HCT116 (cell line): ENCODE measurements around the gene WASL. TPM values are rescaled to one million over a fixed set of nuclear protein-coding genes. Genes with fewer than 3 reads are reported as not detected.

Experiments
- ATAC-seq: fragments of 200-7000 bp; cut with Tn5 transposase; 2 replicates; pipeline ENCODE4 v1.9.1; 2020; ENCODE audit warnings: mild to moderate bottlenecking, moderate library complexity
- BruUV-seq: library from RNA; stranded (reverse); fragments of 400-500 nt; replicated peaks from 2 replicates; lab custom pipeline; 2021; lab: Mats Ljungman, UMichigan
- CTCF ChIA-PET: fragments of 300-600 bp; sonication (Branson Sonifier 250); formaldehyde crosslinking; loops from one replicate; lab custom pipeline; 2021; ENCODE audit warnings: antibody characterized with exemption; lab: Charles Lee
- POLR2A ChIA-PET: fragments of 300-600, 350-600 bp; sonication (Branson Sonifier 250); formaldehyde crosslinking; loops from one replicate; lab custom pipeline; 2021; ENCODE audit warnings: antibody characterized with exemption; lab: Charles Lee
- RAD21 ChIA-PET, 2 experiments: fragments of 300-600 bp; sonication (Branson Sonifier 250); formaldehyde crosslinking; loops; one replicate each; lab custom pipeline; 2023; ENCODE audit warnings: low total read pairs in 2 of 2; ENCODE audit not compliant: uncharacterized antibody in 2 of 2, unreplicated experiment in 2 of 2, low non-redundant PET in 1 of 2; lab: Charles Lee
- DNase-seq: peaks from one replicate; pipeline ENCODE4 v3.0.0-alpha.2; 2010; ENCODE audit warnings: low read depth, low spot score
- H2AFZ ChIP-seq: fragments of 200-600 bp; shearing (Covaris generic), sonication (generic); 2 replicates; pipeline ENCODE4 v1.6.1; 2017; ENCODE audit warnings: low read depth, mixed run types, mixed read lengths, antibody characterized with exemption, low read length; ENCODE audit not compliant: poor library complexity, severe bottlenecking
- H3K27ac ChIP-seq: 2 replicates; pipeline ENCODE4 v1.5.1; 2012; ENCODE audit warnings: low read depth, low read length
- H3K27me3 ChIP-seq: fragments of 200-600 bp; sonication (generic); 2 replicates; pipeline ENCODE4 v1.6.1; 2016; ENCODE audit warnings: mixed run types, low read length, mixed read lengths; ENCODE audit not compliant: insufficient read depth
- H3K36me3 ChIP-seq, 2 experiments: fragments of 200-500 bp in 1 of 2; fragments of 200-600 bp in 1 of 2; sonication (Bioruptor generic) in 1 of 2; sonication (generic) in 1 of 2; 2 replicates each; pipeline versions ENCODE4 v1.5.1 to v1.6.1; 2014 to 2016; ENCODE audit warnings: low read length in 2 of 2, inconsistent platforms in 1 of 2, mixed read lengths in 1 of 2, mixed run types in 1 of 2; ENCODE audit not compliant: insufficient read depth in 2 of 2, control insufficient read depth in 1 of 2
- H3K4me1 ChIP-seq, 2 experiments: fragments of 200-600 bp in 1 of 2; sonication (generic) in 1 of 2; 2 replicates each; pipeline versions ENCODE4 v1.5.1 to v1.6.1; 2012 to 2017; ENCODE audit warnings: low read length in 2 of 2, inconsistent platforms in 1 of 2, mild to moderate bottlenecking in 1 of 2, mixed read lengths in 1 of 2, mixed run types in 1 of 2, moderate library complexity in 1 of 2; ENCODE audit not compliant: insufficient read depth in 2 of 2, control insufficient read depth in 1 of 2
- H3K4me2 ChIP-seq: fragments of 200-600 bp; sonication (generic); 2 replicates; pipeline ENCODE4 v1.6.1; 2017; ENCODE audit warnings: mixed run types, low read length, mixed read lengths
- H3K4me3 ChIP-seq, 2 experiments: fragments of 200-600 bp in 1 of 2; sonication (generic) in 1 of 2; replicated peaks in 1 of 2; 2 replicates each; pipeline ENCODE4 v1.5.1; 2011 to 2016; ENCODE audit warnings: low read length in 2 of 2, control low read depth in 1 of 2, low read depth in 1 of 2, mild to moderate bottlenecking in 1 of 2, mixed read lengths in 1 of 2, mixed run types in 1 of 2
- H3K79me2 ChIP-seq: fragments of 200-600 bp; sonication (generic); 2 replicates; pipeline ENCODE4 v1.6.1; 2017; ENCODE audit warnings: mild to moderate bottlenecking, mixed run types, low read length, moderate library complexity, mixed read lengths; ENCODE audit not compliant: insufficient read depth
- H3K9ac ChIP-seq: fragments of 200-600 bp; sonication (generic); 2 replicates; pipeline ENCODE4 v1.6.1; 2016; ENCODE audit warnings: low read length, mixed read lengths
- H3K9me2 ChIP-seq: fragments of 200-600 bp; sonication (generic), shearing (Covaris generic); 2 replicates; pipeline ENCODE4 v1.6.1; 2017; ENCODE audit warnings: mixed run types, mild to moderate bottlenecking, moderate library complexity; ENCODE audit not compliant: insufficient read depth
- H3K9me3 ChIP-seq, 2 experiments: fragments of 200-500 bp in 1 of 2; fragments of 200-600 bp in 1 of 2; sonication (Bioruptor generic) in 1 of 2; sonication (generic) in 1 of 2; 2 replicates each; pipeline ENCODE4 v1.6.1; 2014 to 2017; ENCODE audit warnings: low read length in 2 of 2, mixed read lengths in 2 of 2, inconsistent platforms in 1 of 2, low read depth in 1 of 2, mild to moderate bottlenecking in 1 of 2, mixed run types in 1 of 2, moderate library complexity in 1 of 2; ENCODE audit not compliant: control insufficient read depth in 1 of 2, insufficient read depth in 1 of 2
- H4K20me1 ChIP-seq: fragments of 200-600 bp; sonication (generic), shearing (Covaris generic); 2 replicates; pipeline ENCODE4 v1.6.1; 2017; ENCODE audit warnings: mixed run types, mild to moderate bottlenecking, moderate library complexity; ENCODE audit not compliant: insufficient read depth
- CBX3 ChIP-seq: IDR thresholded peaks from 2 replicates; pipeline ENCODE4 v1.6.1; 2012; ENCODE audit warnings: low read depth
- CEBPB ChIP-seq: IDR thresholded peaks from 2 replicates; pipeline ENCODE4 v1.6.1; 2012; ENCODE audit warnings: low read depth
- EGR1 ChIP-seq: IDR thresholded peaks from 2 replicates; pipeline ENCODE4 v1.6.1; 2012; ENCODE audit warnings: low read depth
- ELF1 ChIP-seq: IDR thresholded peaks from 2 replicates; pipeline ENCODE4 v1.6.1; 2012; ENCODE audit warnings: low read depth, borderline replicate concordance
- EZH2phosphoT487 ChIP-seq: fragments of 200-600 bp; IDR thresholded peaks from 2 replicates; pipeline ENCODE4 v1.6.1; 2018; ENCODE audit warnings: antibody characterized with exemption, borderline replicate concordance
- FOSL1 ChIP-seq: IDR thresholded peaks from 2 replicates; pipeline ENCODE4 v1.6.1; 2012; ENCODE audit warnings: low read depth
- JUND ChIP-seq: IDR thresholded peaks from 2 replicates; pipeline ENCODE4 v1.6.1; 2012
- POLR2A ChIP-seq: IDR thresholded peaks from 2 replicates; pipeline ENCODE4 v1.7.0; 2011; ENCODE audit warnings: borderline replicate concordance; ENCODE audit not compliant: insufficient read depth, insufficient read length; ENCODE audit errors: extremely low read depth
- RAD21 ChIP-seq: IDR thresholded peaks from 2 replicates; pipeline ENCODE4 v1.6.1; 2012; ENCODE audit warnings: low read depth, mild to moderate bottlenecking
- SIN3A ChIP-seq: IDR thresholded peaks from 2 replicates; pipeline ENCODE4 v1.6.1; 2012; ENCODE audit warnings: low read depth
- SRF ChIP-seq: IDR thresholded peaks from 2 replicates; pipeline ENCODE4 v1.6.1; 2012; ENCODE audit warnings: low read depth
- TCF7L2 ChIP-seq: IDR thresholded peaks from 2 replicates; pipeline ENCODE4 v1.7.0; 2011; ENCODE audit warnings: borderline replicate concordance, inconsistent platforms; ENCODE audit not compliant: insufficient read depth, insufficient read length; ENCODE audit errors: extremely low read depth
- ZNF274 ChIP-seq: fragments of 200-500 bp; sonication (Bioruptor generic); IDR thresholded peaks from 2 replicates; pipeline ENCODE4 v1.6.1; 2014; ENCODE audit warnings: mild to moderate bottlenecking, low read depth, low read length, inconsistent platforms
- intact Hi-C: fragments of 100-400 bp; cut with micrococcal nuclease; formaldehyde crosslinking; loops from 2 replicates; pipeline ENCODE4 v1.10.0; 2022
- total RNA-seq: library from RNA; stranded (reverse); gene quantifications from one replicate; pipeline ENCODE4 v1.2.1, GENCODE V29; 2021; ENCODE audit not compliant: unreplicated experiment
- TF ChIP-seq, protein P1 (sequence below), 3 experiments: fragments of 200-600 bp in 1 of 3; sonication (generic) in 1 of 3; IDR thresholded peaks in 2 of 3; conservative IDR thresholded peaks in 1 of 3; 2 replicates each; pipeline ENCODE4 v1.5.1; 2012 to 2017; ENCODE audit warnings: low read depth in 2 of 3, low read length in 2 of 3, antibody characterized with exemption in 1 of 3, borderline replicate concordance in 1 of 3, control low read depth in 1 of 3, mild to moderate bottlenecking in 1 of 3, mixed read lengths in 1 of 3, mixed run types in 1 of 3, moderate library complexity in 1 of 3; ENCODE audit not compliant: insufficient read depth in 1 of 3
- TF ChIP-seq, protein P2 (sequence below): IDR thresholded peaks from 2 replicates; pipeline ENCODE4 v1.6.1; 2012
- TF ChIP-seq, protein P3 (sequence below): IDR thresholded peaks from 2 replicates; pipeline ENCODE4 v1.6.1; 2012

Gene WASL
- total RNA-seq, 1 experiment from 2014 or later: 26.2 TPM

DNA sequence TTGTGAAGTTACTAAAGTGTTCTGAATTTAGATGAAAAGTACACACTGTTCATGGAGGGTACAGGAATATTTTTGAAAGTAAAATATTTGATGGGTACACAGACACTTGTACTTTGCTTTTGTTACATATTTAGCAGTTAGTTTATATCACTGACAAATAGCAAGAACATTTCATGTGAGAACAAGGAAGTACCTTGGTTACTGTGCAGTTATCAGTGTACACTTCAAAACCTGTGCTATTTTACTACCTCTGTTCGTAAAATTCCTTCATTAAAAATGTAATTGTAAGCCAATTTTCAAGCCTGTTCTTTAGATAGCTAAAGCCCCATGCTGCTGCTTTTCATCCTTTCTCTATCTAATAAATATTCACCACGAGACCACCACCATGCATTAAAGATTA lies 39.8 kb upstream of the WASL start:
- no peaks in the 10 kb centered on the region for H3K36me3 ChIP-seq
- no peaks in the 10 kb centered on the region for H4K20me1 ChIP-seq
- TF ChIP-seq CEBPB (no peak), POLR2A (no peak), SIN3A (no peak), ZNF274 (no peak), EGR1 (no peak), JUND (no peak), SRF (no peak), FOSL1 (no peak), ELF1 (no peak), CBX3 (no peak), EZH2phosphoT487 (no peak), TCF7L2 (no peak), RAD21 (no peak)
- TF ChIP-seq, protein P1, sequence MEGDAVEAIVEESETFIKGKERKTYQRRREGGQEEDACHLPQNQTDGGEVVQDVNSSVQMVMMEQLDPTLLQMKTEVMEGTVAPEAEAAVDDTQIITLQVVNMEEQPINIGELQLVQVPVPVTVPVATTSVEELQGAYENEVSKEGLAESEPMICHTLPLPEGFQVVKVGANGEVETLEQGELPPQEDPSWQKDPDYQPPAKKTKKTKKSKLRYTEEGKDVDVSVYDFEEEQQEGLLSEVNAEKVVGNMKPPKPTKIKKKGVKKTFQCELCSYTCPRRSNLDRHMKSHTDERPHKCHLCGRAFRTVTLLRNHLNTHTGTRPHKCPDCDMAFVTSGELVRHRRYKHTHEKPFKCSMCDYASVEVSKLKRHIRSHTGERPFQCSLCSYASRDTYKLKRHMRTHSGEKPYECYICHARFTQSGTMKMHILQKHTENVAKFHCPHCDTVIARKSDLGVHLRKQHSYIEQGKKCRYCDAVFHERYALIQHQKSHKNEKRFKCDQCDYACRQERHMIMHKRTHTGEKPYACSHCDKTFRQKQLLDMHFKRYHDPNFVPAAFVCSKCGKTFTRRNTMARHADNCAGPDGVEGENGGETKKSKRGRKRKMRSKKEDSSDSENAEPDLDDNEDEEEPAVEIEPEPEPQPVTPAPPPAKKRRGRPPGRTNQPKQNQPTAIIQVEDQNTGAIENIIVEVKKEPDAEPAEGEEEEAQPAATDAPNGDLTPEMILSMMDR (IDR thresholded peaks at IDR 0.05 in 2 of 3, conservative IDR thresholded peaks at IDR 0.05 in 1 of 3; ENCODE audit: borderline replicate concordance in 1 of 3, insufficient read depth in 1 of 3, low read depth in 2 of 3, low read length in 2 of 3): no peak
- TF ChIP-seq, protein P2, sequence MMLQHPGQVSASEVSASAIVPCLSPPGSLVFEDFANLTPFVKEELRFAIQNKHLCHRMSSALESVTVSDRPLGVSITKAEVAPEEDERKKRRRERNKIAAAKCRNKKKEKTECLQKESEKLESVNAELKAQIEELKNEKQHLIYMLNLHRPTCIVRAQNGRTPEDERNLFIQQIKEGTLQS: no peak
- TF ChIP-seq, protein P3, sequence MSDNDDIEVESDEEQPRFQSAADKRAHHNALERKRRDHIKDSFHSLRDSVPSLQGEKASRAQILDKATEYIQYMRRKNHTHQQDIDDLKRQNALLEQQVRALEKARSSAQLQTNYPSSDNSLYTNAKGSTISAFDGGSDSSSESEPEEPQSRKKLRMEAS: no peak
- TF ChIP-seq, all 23 proteins: peak for 0
- Histone ChIP-seq H3K4me3 (no peak overlapping the region), H3K27me3 (no peaks in the 10 kb centered on the region), H2AFZ (no peak overlapping the region), H3K79me2 (no peaks in the 10 kb centered on the region), H3K4me2 (no peak overlapping the region), H3K27ac (no peak overlapping the region), H3K9me2 (no peaks in the 10 kb centered on the region), H3K9ac (no peak overlapping the region), H3K4me1 (no peaks in the 10 kb centered on the region), H3K9me3 (no peaks in the 10 kb centered on the region)
- CTCF ChIA-PET: no interaction called here
- POLR2A ChIA-PET: interaction anchor here (1.3 kb wide), 1 partner anchor 40 kb away, joined by 3 read pairs; the partner anchor contains the start of gene WASL
- BruUV-seq: no TSS peak
- RAD21 ChIA-PET: no interaction called here
- DNase-seq (no peak), ATAC-seq (no peak)
- intact Hi-C loops: no loop called here
